GM19324 (cell line): ENCODE data around the gene SLC23A3.
A peak's percentile ranks its signal among the peaks of the same experiment; 100 is the strongest.
"Not testable (repeated sequence)": the region's sequence is repeated elsewhere in the genome, so short reads cannot be mapped to it uniquely, and the experiment has no call there.

Source experiments
- ATAC-seq: cut with Tn5 transposase; IDR thresholded peaks from one replicate; pipeline ENCODE4 v1.9.1; 2021; ENCODE audit warnings: mild to moderate bottlenecking, moderate library complexity; ENCODE audit not compliant: unreplicated experiment, low FRiP score

Gene SLC23A3

GRCh38 chr2:219205981-219206327, 36.1 kb upstream of the SLC23A3 start:
- ATAC-seq: no peak

- no peak for ATAC-seq
Measured at GRCh38 chr2:219205165-219205538, 35.3 kb upstream of the SLC23A3 start.

- no peak for ATAC-seq
Measured at GRCh38 chr2:219204425-219205164, 34.8 kb upstream of the SLC23A3 start.

- not testable (repeated sequence) for ATAC-seq
Measured at GRCh38 chr2:219201331-219201730, 31.5 kb upstream of the SLC23A3 start.

GRCh38 chr2:219200502-219201326, 30.9 kb upstream of the SLC23A3 start:
- not testable (repeated sequence) for ATAC-seq

- ATAC-seq: no peak
Measured at GRCh38 chr2:219199470-219200211, 29.8 kb upstream of the SLC23A3 start.

GRCh38 chr2:219198974-219199373, 29.1 kb upstream of the SLC23A3 start:
- no peak for ATAC-seq

GRCh38 chr2:219197388-219197787, 27.6 kb upstream of the SLC23A3 start:
- no peak for ATAC-seq

- no peak for ATAC-seq
Measured at GRCh38 chr2:219186754-219187456, 17.1 kb upstream of the SLC23A3 start.

- no peak for ATAC-seq
Measured at GRCh38 chr2:219184121-219184520, 14.3 kb upstream of the SLC23A3 start.

- ATAC-seq: no peak
Measured at GRCh38 chr2:219183151-219183772, 13.4 kb upstream of the SLC23A3 start.

- ATAC-seq: no peak
Measured at GRCh38 chr2:219182331-219183150, 12.7 kb upstream of the SLC23A3 start.

GRCh38 chr2:219181531-219181930, 11.7 kb upstream of the SLC23A3 start:
- ATAC-seq: no peak

GRCh38 chr2:219180961-219181360, 11.1 kb upstream of the SLC23A3 start:
- ATAC-seq: no peak

- ATAC-seq: no peak
Measured at GRCh38 chr2:219179601-219180465, 10.0 kb upstream of the SLC23A3 start.

- no peak for ATAC-seq
Measured at GRCh38 chr2:219178377-219179175, 8.7 kb upstream of the SLC23A3 start.

GRCh38 chr2:219177552-219178376, 7.9 kb upstream of the SLC23A3 start, which contains the start of gene RETREG2:
TSS of gene RETREG2 (plus strand) at chr2:219178275. CDS start at chr2:219178353, 78 bp downstream.
- peak; percentile 59 for ATAC-seq
